Measurements from ENCODE around the gene LMNB1. TPM values are rescaled to one million over a fixed set of nuclear protein-coding genes. Genes with fewer than 3 reads are reported as not detected.

The LMNB1 gene
- total RNA-seq, 1 donor, result 7.2 TPM

- Histone ChIP-seq H3K36me3 (ENCODE audit: insufficient read depth, low read length) (no peaks in the 10 kb centered on the region), H3K9me3 (ENCODE audit: low read depth, low read length) (no peaks in the 10 kb centered on the region), H4K20me1 (ENCODE audit: insufficient read depth, low read length) (peaks cover 3% of the 10 kb centered on the region), H3K27me3 (ENCODE audit: insufficient read depth, low read length) (no peaks in the 10 kb centered on the region), H3K79me2 (ENCODE audit: insufficient read depth, low read length) (no peaks in the 10 kb centered on the region), H2AFZ (ENCODE audit: low read length) (no peak overlapping the region), H3K27ac (ENCODE audit: low read depth, low read length) (no peak overlapping the region), H3K4me1 (ENCODE audit: insufficient read depth, low read length) (peaks cover 18% of the 10 kb centered on the region), H3K4me2 (ENCODE audit: insufficient read depth, low read length) (no peak overlapping the region), H3K4me3 (ENCODE audit: insufficient read depth, low read length) (no peak overlapping the region)
- no peak for DNase-seq (ENCODE audit: insufficient read length, low spot score, missing footprints)
- TF ChIP-seq, protein P1, sequence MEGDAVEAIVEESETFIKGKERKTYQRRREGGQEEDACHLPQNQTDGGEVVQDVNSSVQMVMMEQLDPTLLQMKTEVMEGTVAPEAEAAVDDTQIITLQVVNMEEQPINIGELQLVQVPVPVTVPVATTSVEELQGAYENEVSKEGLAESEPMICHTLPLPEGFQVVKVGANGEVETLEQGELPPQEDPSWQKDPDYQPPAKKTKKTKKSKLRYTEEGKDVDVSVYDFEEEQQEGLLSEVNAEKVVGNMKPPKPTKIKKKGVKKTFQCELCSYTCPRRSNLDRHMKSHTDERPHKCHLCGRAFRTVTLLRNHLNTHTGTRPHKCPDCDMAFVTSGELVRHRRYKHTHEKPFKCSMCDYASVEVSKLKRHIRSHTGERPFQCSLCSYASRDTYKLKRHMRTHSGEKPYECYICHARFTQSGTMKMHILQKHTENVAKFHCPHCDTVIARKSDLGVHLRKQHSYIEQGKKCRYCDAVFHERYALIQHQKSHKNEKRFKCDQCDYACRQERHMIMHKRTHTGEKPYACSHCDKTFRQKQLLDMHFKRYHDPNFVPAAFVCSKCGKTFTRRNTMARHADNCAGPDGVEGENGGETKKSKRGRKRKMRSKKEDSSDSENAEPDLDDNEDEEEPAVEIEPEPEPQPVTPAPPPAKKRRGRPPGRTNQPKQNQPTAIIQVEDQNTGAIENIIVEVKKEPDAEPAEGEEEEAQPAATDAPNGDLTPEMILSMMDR (IDR thresholded peaks at IDR 0.05; ENCODE audit: extremely low read depth, low read depth, low read length), result no peak
Measured at GRCh38 chr5:126881821-126882600, 105.1 kb downstream of the LMNB1 start.

DNA sequence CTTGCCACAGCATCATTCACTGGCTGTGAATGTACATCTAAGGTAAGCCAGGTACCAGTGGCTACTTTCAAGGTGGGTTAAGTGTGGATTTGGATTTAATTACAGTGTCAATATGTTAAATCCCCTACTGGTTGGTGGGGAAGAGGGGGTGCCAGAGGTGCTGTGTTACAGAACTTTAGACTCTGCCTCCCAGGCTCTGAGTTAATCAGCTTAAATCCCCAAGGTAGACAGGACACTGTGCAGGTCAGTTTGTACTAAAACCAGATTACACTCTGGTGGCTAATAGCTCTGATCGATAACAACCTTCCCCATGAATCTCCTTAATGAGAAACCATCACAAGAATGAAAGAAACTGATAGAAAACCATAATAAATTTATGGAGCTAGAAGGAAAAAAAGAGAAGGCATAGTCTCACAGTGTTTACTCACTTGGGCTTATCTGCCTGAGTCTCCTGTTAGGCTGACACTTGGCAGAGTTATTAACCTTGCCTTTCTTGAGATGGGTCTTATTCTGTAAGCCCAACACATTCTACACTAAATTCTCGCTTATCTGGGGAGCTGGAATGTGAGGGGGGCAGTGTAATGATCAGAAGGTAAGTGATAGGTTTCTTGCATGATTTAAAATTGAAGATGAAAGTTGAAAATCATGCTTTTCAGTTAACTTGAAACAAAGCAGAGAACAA lies 106.8 kb downstream of the LMNB1 start:
- no peaks in the 10 kb centered on the region for H3K79me2 ChIP-seq (ENCODE audit: insufficient read depth, low read length)
- H3K4me3 ChIP-seq (ENCODE audit: insufficient read depth, low read length), result no peak overlapping the region
- H3K27me3 ChIP-seq (ENCODE audit: insufficient read depth, low read length), result no peaks in the 10 kb centered on the region
- no peak overlapping the region for H2AFZ ChIP-seq (ENCODE audit: low read length)
- TF ChIP-seq, protein P1 (IDR thresholded peaks at IDR 0.05; ENCODE audit: extremely low read depth, low read depth, low read length), result no peak
- no peaks in the 10 kb centered on the region for H3K9me3 ChIP-seq (ENCODE audit: low read depth, low read length)
- H3K27ac ChIP-seq (ENCODE audit: low read depth, low read length), result peak overlapping the region; percentile 36
- no peak for DNase-seq (ENCODE audit: insufficient read length, low spot score, missing footprints)
- peak overlapping the region; percentile 51 for H3K4me2 ChIP-seq (ENCODE audit: insufficient read depth, low read length)
- H3K4me1 ChIP-seq (ENCODE audit: insufficient read depth, low read length), result peaks cover 18% of the 10 kb centered on the region
- peaks cover 3% of the 10 kb centered on the region for H4K20me1 ChIP-seq (ENCODE audit: insufficient read depth, low read length)
- no peaks in the 10 kb centered on the region for H3K36me3 ChIP-seq (ENCODE audit: insufficient read depth, low read length)

DNA sequence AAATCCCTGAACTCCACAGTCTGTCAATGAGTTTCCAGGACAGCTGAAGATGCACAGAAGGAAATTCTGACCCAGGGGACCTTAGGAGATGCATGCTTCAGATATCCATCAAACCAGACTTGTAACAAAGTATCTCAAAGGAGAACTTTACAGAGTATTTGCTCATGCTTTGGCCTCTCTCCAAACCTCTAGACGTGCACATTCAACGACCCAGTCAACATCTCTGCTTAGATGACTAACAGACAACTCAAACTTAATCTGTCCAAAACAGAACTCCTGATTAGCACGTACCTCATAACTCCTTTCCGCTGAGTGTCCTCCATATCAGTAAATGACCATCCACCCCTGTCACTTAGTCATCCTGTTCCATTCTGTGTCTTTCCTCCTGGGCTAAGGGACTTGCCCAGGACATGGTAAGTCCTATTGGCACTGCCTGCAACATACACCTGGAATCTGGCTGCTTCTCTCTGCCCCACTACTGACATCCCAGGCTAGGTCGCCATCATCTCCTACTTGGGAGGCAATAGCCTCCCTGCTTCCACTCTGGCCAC lies 107.4 kb downstream of the LMNB1 start:
- H3K36me3 ChIP-seq (ENCODE audit: insufficient read depth, low read length), result no peaks in the 10 kb centered on the region
- peak overlapping the region; percentile 36 for H3K27ac ChIP-seq (ENCODE audit: low read depth, low read length)
- no peaks in the 10 kb centered on the region for H3K27me3 ChIP-seq (ENCODE audit: insufficient read depth, low read length)
- H3K9me3 ChIP-seq (ENCODE audit: low read depth, low read length), result no peaks in the 10 kb centered on the region
- H2AFZ ChIP-seq (ENCODE audit: low read length), result no peak overlapping the region
- peak overlapping the region; percentile 51 for H3K4me2 ChIP-seq (ENCODE audit: insufficient read depth, low read length)
- H3K79me2 ChIP-seq (ENCODE audit: insufficient read depth, low read length), result no peaks in the 10 kb centered on the region
- DNase-seq (ENCODE audit: insufficient read length, low spot score, missing footprints), result peak; percentile 88
- peaks cover 3% of the 10 kb centered on the region for H4K20me1 ChIP-seq (ENCODE audit: insufficient read depth, low read length)
- TF ChIP-seq, protein P1 (IDR thresholded peaks at IDR 0.05; ENCODE audit: extremely low read depth, low read depth, low read length), result no peak
- no peak overlapping the region for H3K4me3 ChIP-seq (ENCODE audit: insufficient read depth, low read length)
- peaks cover 18% of the 10 kb centered on the region for H3K4me1 ChIP-seq (ENCODE audit: insufficient read depth, low read length)

Small RNAs within 50 kb of the gene (small RNA-seq; reads per million reads assigned to genes)
- gene RNU6-752P, result not detected

Other genes starting within 250 kb of the LMNB1 start
- gene ALDH7A1, start 181.9 kb upstream of the LMNB1 start, total RNA-seq, result 39.1 and 50.4 TPM in 2 replicates
- gene PHAX, start 176.2 kb upstream of the LMNB1 start, total RNA-seq, result 55.4 and 61.9 TPM in 2 replicates